Body of pancreas (tissue), 4 donors: ENCODE measurements around the gene LCN6. TPM values are rescaled to one million over a fixed set of nuclear protein-coding genes. Genes with fewer than 3 reads are reported as not detected.

Experiments
- ATAC-seq: fragments of 150-250 bp; one replicate; pipeline ENCODE4 v1.9.1; 2016
- DNase-seq, 4 donors: peaks; one replicate each; pipeline ENCODE4 v3.0.0-alpha.2; 2019
- H3K27ac ChIP-seq, 4 donors: fragments of 200-600 bp; sonication (generic); 1 replicate in 3 of 4; 2 replicates in 1 of 4; pipeline versions ENCODE4 v1.5.1 to v1.6.1; 2016 to 2019; ENCODE audit warnings: mild to moderate bottlenecking in 1 of 4, mixed read lengths in 1 of 4, moderate library complexity in 1 of 4
- H3K27me3 ChIP-seq, 2 donors: fragments of 200-600 bp; sonication (generic); one replicate each; pipeline ENCODE4 v1.6.0; 2016; ENCODE audit warnings: mild to moderate bottlenecking in 1 of 2
- H3K36me3 ChIP-seq, 2 donors: fragments of 200-600 bp; sonication (generic); replicated peaks in 1 of 2; 2 replicates each; pipeline ENCODE4 v1.5.1; 2016; ENCODE audit warnings: low read depth in 2 of 2; ENCODE audit not compliant: insufficient read depth in 1 of 2
- H3K4me1 ChIP-seq: fragments of 200-600 bp; sonication (generic); one replicate; pipeline ENCODE4 v1.6.0; 2016
- H3K4me3 ChIP-seq, 2 donors: fragments of 200-600 bp; sonication (generic); 1 replicate in 1 of 2; 2 replicates in 1 of 2; pipeline ENCODE4 v1.5.1; 2016 to 2019
- H3K9me3 ChIP-seq, 3 donors: fragments of 200-600 bp; sonication (generic); 1 replicate in 2 of 3; 2 replicates in 1 of 3; pipeline ENCODE4 v1.5.1; 2016
- CTCF ChIP-seq, 7 experiments: fragments of 450-650 bp in 4 of 7; fragments of 200-600 bp in 3 of 7; sonication (generic) in 3 of 7; IDR thresholded peaks; one replicate each; pipeline ENCODE4 v1.5.1; 2016 to 2019; ENCODE audit warnings: antibody characterized with exemption in 7 of 7
- POLR2A ChIP-seq, 3 donors: fragments of 450-650 bp; IDR thresholded peaks; one replicate each; pipeline ENCODE4 v1.6.1; 2016; ENCODE audit warnings: antibody characterized with exemption in 3 of 3, mild to moderate bottlenecking in 2 of 3
- WGBS, 2 donors: methylation state at CpG; one replicate each; pipeline ENCODE4 v1.1.5; 2017; 5-methylcytosine and 5-hydroxymethylcytosine counted together
- intact Hi-C: fragments of 100-400 bp; cut with DNase I; formaldehyde crosslinking; loops from one replicate; pipeline ENCODE4 v1.15.1; 2023
- total RNA-seq, 2 donors: library from RNA; depleted of rRNA; stranded (reverse); fragments of >200 nt; gene quantifications; one replicate each; pipeline ENCODE4 v1.1.0, GENCODE V29; 2016

The LCN6 gene
- total RNA-seq, 2 donors from 2014 or later, result not detected

DNA sequence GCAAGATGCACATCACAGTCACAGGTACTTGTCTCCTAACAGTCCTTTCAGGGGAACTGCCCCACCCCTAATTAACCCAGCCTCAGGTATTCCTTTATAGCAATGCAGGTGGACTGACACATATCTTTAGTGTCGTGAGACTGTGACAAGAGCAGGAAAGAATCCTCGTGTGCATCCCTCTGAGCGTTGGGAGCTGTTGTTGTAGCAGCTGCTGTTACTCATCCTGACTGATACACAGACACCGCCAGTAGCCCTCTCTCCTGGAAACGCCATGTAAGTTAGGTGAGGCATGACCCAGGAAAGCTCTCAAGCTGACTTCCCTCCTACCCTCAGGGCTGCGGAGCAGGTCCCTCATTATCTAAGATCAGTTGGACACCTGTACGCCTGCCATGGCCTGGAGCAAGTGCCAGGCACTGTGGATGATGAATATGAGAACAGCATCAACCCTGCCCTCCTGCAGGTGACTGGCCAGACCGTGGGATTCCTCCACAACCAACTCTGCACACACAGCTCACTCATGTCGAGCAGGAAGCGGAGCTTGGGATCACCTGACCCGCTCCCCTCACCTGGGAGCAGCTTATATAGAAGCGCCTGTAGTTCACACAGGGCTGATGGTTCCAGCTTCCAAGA lies 26.2 kb upstream of the LCN6 start:
- intact Hi-C loops, result no loop called here

DNA sequence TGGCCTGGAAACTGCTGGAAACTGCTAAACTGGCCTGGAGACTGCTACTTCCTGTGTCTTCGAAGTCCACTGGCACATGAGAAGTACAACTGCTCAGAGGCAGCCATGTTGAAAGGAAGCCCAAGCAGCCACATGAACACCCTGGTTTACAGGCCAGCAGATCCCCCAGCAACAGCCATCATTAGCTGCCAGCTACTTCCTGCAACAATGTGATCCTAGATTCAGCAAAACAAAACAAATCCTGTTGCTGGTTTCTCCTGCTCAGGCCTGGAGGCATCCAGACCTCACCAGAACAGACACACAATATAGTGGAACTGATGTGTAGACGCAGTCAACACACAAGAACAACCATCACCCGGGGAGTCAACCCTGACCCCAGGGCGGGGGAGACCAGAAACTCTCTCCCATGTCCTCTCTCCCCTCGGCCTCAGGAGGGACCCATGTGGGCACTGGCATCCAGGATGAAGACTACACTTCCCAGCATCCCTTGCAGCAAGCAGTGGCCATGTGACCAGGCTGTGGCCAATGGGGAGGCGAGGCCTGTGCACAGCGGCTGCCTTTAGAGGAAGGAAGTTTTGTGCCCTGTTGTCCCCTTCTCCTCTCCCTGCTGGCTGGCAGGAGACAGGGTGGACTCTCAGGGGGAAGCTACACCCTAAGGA lies 25.2 kb upstream of the LCN6 start:
- 70 to 72% methylated on average over 3 to 4 of the region's 7 CpGs for WGBS, 2 donors
- Histone ChIP-seq H3K4me3 (no peak overlapping the region), H3K27me3 (no peaks in the 10 kb centered on the region), H3K9me3 (no peaks in the 10 kb centered on the region), H3K36me3 (no peaks in the 10 kb centered on the region), H3K27ac (no peak overlapping the region), H3K4me1 (no peaks in the 10 kb centered on the region)
- TF ChIP-seq POLR2A (IDR thresholded peaks at IDR 0.05) (no peak), CTCF (IDR thresholded peaks at IDR 0.05) (no peak)
- intact Hi-C loops, result no loop called here
- no peak for DNase-seq
- ATAC-seq, result peak; percentile 50

More for the DNA sequence above, 26.2 kb upstream of the LCN6 start:
- no peak for DNase-seq
- Histone ChIP-seq H3K4me3 (no peak overlapping the region), H3K4me1 (no peaks in the 10 kb centered on the region), H3K27ac (no peak overlapping the region), H3K27me3 (no peaks in the 10 kb centered on the region), H3K36me3 (no peaks in the 10 kb centered on the region), H3K9me3 (no peaks in the 10 kb centered on the region)
- 100% methylated on average over 5 of the region's 12 CpGs; no CpG with 5 or more reads in 1 of the 2 donors for WGBS, 2 donors
- ATAC-seq, result no peak
- TF ChIP-seq POLR2A (IDR thresholded peaks at IDR 0.05) (no peak), CTCF (IDR thresholded peaks at IDR 0.05) (no peak)

- WGBS, 2 donors, result 75 to 87% methylated on average over 3 of the region's 3 CpGs
- DNase-seq, result no peak
- no peaks in the 10 kb centered on the region for H3K27me3 ChIP-seq
- H3K27ac ChIP-seq, result no peak overlapping the region
- no peaks in the 10 kb centered on the region for H3K36me3 ChIP-seq
- H3K9me3 ChIP-seq, result no peaks in the 10 kb centered on the region
- H3K4me3 ChIP-seq, result no peak overlapping the region
- H3K4me1 ChIP-seq, result no peaks in the 10 kb centered on the region
- intact Hi-C loops, result no loop called here
- ATAC-seq, result no peak
- TF ChIP-seq POLR2A (IDR thresholded peaks at IDR 0.05) (no peak), CTCF (IDR thresholded peaks at IDR 0.05) (no peak)
Measured at GRCh38 chr9:136771907-136772415, 23.6 kb upstream of the LCN6 start.

DNA sequence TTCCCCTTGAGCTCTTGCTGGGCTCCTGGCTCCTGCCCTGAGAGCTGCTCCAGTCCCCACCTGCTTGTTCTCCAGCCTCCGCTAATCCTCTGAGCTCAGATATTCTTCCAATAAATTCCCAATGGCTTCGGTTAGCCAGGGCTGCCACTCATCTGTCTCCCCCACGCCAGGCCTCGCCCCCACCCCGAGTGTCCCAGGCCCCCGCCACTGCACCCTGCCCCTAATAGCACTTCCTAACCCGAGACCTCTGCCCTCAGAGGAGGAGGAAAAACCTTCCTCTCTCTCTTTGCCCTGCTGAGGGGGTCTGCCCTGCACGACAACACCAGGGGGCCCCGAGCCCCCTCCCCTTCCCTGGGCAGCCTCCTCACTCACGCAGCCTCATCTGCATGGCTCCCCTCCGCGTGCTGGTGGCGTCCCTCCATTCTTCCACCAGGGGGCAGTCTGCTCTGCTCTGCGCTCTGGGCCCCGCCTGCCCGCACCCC lies 21.4 kb upstream of the LCN6 start:
- WGBS, 2 donors, result 11 to 15% methylated on average over 11 of the region's 16 CpGs
- no peak overlapping the region for H3K4me3 ChIP-seq
- no peaks in the 10 kb centered on the region for H3K36me3 ChIP-seq
- DNase-seq (peak; percentile 39 to 50 (median 42)), ATAC-seq (peak; percentile 77)
- peak; percentile 38 to 54 (median 43) for TF ChIP-seq CTCF (IDR thresholded peaks at IDR 0.05)
- TF ChIP-seq POLR2A (IDR thresholded peaks at IDR 0.05), result no peak
- H3K9me3 ChIP-seq, result no peaks in the 10 kb centered on the region
- H3K27me3 ChIP-seq, result no peaks in the 10 kb centered on the region
- intact Hi-C loops, result no loop called here
- H3K4me1 ChIP-seq, result no peaks in the 10 kb centered on the region
- H3K27ac ChIP-seq, result no peak overlapping the region
